ENCODE data around the gene RPL39L. TPM values are rescaled to one million over a fixed set of nuclear protein-coding genes. Genes with fewer than 3 reads are reported as not detected.

Gene RPL39L
- total and polyA plus RNA-seq, 2 of the 13 experiments (the other 11 are each of a cell fraction or from before 2014, with no cell fraction given), result not detected

DNA sequence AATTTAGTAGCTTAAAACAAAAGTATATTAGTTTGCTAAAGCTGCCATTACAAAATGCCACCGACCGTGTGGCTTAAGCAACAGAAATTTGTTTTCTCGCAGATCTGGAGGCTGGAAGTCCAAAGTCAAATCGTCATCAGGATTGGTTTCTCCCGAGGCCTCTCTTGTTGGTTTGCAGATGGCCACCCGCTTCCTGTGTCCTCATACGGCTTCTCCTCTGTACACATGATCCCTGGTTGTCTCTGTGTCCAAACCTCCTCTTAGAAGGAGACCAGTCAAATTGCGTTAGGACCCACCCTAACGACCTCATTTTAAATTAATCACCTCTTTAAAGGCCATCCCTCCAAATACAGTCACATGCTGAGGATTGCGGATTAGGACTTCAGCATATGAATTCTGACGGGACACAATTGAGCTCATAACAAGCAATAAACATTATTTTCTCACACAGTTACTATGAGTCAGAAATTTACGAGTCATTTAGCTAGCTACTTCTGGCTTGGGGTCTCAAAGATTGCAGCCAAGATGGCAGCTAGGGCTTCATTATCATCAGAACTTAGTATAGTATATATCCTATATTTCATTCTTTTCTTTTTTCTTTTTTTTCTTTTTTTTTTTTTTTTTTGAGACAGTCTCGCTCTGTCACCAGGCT is 58.4 kb downstream of the RPL39L start:
- H3K4me3 ChIP-seq (replicated peaks in 1 of 3; ENCODE audit: insufficient read depth in 1 of 3, low read depth in 2 of 3, low read length in 3 of 3), result no peak overlapping the region
- no peaks in the 10 kb centered on the region for H3K79me2 ChIP-seq (ENCODE audit: insufficient read depth, low read length)
- H3K36me3 ChIP-seq (replicated peaks in 1 of 2; ENCODE audit: control insufficient read depth in 1 of 2, insufficient read depth in 2 of 2, low read length in 2 of 2), result peaks cover 15 to 20% of the 10 kb centered on the region in 2 experiments; a peak in 4 of 5 replicates
- in situ Hi-C loops (cut with HindIII; ENCODE audit: extremely low pct_ligation_motif_present, low pct_unique_long_range_greater_than_20kb) (no loop called here), intact Hi-C loops (cut with micrococcal nuclease; ENCODE audit: unreplicated experiment) (no loop called here)
- H3K9me3 ChIP-seq (ENCODE audit: low read length), result no peaks in the 10 kb centered on the region
- DNase-seq (ENCODE audit: low spot score), result peak; percentile 62
- BruUV-seq (replicated peaks), result no TSS peak
- no peaks in the 10 kb centered on the region for H3K27me3 ChIP-seq (ENCODE audit: control insufficient read depth in 1 of 2, insufficient read depth in 2 of 2, low read length in 2 of 2)
- H3K4me2 ChIP-seq (ENCODE audit: low read depth, low read length), result peak overlapping the region; percentile 28
- H3K4me1 ChIP-seq (ENCODE audit: insufficient read depth, low read length), result peaks cover 38% of the 10 kb centered on the region
- no peaks in the 10 kb centered on the region for H4K20me1 ChIP-seq (ENCODE audit: insufficient read depth, low read length)
- peak; percentile 74 for ATAC-seq
- FAIRE-seq, result peak; percentile 64
- POLR2A ChIA-PET, result interaction anchor here (0.6 to 1.9 kb wide), 6 partner anchors 14 to 59 kb away, joined by 3 to 8 read pairs (median 5); no protein-coding TSS in a partner anchor
- 40% methylated on average over 13 of the region's 13 CpGs for WGBS (ENCODE audit: low lambda C conversion rate)
- peak overlapping the region; percentile 71 for H3K27ac ChIP-seq (ENCODE audit: extremely low read length, insufficient read depth, low read length)
- no peak overlapping the region for H2AFZ ChIP-seq (ENCODE audit: low read length)
- CTCF ChIA-PET (ENCODE audit: low intra/inter-chr PET ratio, low total read pairs), result no interaction called here
- no peak overlapping the region for H3K9ac ChIP-seq (ENCODE audit: insufficient read depth, low read depth, low read length)
- TF ChIP-seq ZBTB20 (CRISPR knock-in tag; IDR thresholded peaks at IDR 0.05; ENCODE audit: borderline replicate concordance, low read depth) (no peak), TEAD3 (CRISPR knock-in tag; optimal IDR thresholded peaks at IDR 0.05; ENCODE audit: borderline replicate concordance) (peak; percentile 28), REL (CRISPR knock-in tag; conservative IDR thresholded peaks at IDR 0.05) (no peak), RCOR2 (CRISPR knock-in tag; IDR thresholded peaks at IDR 0.05) (no peak), PHF8 (CRISPR knock-in tag; IDR thresholded peaks at IDR 0.05) (no peak), REPIN1 (CRISPR knock-in tag; IDR thresholded peaks at IDR 0.05; ENCODE audit: borderline replicate concordance, low read depth) (no peak), TBP (CRISPR knock-in tag; IDR thresholded peaks at IDR 0.05) (no peak), NFE2L2 (IDR thresholded peaks at IDR 0.05; ENCODE audit: low read length) (no peak), NFIC (IDR thresholded peaks at IDR 0.05; ENCODE audit: low read length) (0 out of 2 replicates have a peak, but pooled peaks have one; percentile 41), TAF1 (CRISPR knock-in tag; IDR thresholded peaks at IDR 0.05) (no peak), ZFYVE20 (CRISPR knock-in tag; IDR thresholded peaks at IDR 0.05; ENCODE audit: borderline replicate concordance, low read depth) (no peak), ZFP41 (CRISPR knock-in tag; IDR thresholded peaks at IDR 0.05; ENCODE audit: borderline replicate concordance) (no peak), TMF1 (CRISPR knock-in tag; IDR thresholded peaks at IDR 0.05; ENCODE audit: low read depth) (no peak)
- TF ChIP-seq, protein P1, sequence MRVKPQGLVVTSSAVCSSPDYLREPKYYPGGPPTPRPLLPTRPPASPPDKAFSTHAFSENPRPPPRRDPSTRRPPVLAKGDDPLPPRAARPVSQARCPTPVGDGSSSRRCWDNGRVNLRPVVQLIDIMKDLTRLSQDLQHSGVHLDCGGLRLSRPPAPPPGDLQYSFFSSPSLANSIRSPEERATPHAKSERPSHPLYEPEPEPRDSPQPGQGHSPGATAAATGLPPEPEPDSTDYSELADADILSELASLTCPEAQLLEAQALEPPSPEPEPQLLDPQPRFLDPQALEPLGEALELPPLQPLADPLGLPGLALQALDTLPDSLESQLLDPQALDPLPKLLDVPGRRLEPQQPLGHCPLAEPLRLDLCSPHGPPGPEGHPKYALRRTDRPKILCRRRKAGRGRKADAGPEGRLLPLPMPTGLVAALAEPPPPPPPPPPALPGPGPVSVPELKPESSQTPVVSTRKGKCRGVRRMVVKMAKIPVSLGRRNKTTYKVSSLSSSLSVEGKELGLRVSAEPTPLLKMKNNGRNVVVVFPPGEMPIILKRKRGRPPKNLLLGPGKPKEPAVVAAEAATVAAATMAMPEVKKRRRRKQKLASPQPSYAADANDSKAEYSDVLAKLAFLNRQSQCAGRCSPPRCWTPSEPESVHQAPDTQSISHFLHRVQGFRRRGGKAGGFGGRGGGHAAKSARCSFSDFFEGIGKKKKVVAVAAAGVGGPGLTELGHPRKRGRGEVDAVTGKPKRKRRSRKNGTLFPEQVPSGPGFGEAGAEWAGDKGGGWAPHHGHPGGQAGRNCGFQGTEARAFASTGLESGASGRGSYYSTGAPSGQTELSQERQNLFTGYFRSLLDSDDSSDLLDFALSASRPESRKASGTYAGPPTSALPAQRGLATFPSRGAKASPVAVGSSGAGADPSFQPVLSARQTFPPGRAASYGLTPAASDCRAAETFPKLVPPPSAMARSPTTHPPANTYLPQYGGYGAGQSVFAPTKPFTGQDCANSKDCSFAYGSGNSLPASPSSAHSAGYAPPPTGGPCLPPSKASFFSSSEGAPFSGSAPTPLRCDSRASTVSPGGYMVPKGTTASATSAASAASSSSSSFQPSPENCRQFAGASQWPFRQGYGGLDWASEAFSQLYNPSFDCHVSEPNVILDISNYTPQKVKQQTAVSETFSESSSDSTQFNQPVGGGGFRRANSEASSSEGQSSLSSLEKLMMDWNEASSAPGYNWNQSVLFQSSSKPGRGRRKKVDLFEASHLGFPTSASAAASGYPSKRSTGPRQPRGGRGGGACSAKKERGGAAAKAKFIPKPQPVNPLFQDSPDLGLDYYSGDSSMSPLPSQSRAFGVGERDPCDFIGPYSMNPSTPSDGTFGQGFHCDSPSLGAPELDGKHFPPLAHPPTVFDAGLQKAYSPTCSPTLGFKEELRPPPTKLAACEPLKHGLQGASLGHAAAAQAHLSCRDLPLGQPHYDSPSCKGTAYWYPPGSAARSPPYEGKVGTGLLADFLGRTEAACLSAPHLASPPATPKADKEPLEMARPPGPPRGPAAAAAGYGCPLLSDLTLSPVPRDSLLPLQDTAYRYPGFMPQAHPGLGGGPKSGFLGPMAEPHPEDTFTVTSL (CRISPR knock-in tag; IDR thresholded peaks at IDR 0.05; ENCODE audit: borderline replicate concordance), result peak; percentile 61; the same call in 1 of the 2 replicates
- TF ChIP-seq, protein P2, sequence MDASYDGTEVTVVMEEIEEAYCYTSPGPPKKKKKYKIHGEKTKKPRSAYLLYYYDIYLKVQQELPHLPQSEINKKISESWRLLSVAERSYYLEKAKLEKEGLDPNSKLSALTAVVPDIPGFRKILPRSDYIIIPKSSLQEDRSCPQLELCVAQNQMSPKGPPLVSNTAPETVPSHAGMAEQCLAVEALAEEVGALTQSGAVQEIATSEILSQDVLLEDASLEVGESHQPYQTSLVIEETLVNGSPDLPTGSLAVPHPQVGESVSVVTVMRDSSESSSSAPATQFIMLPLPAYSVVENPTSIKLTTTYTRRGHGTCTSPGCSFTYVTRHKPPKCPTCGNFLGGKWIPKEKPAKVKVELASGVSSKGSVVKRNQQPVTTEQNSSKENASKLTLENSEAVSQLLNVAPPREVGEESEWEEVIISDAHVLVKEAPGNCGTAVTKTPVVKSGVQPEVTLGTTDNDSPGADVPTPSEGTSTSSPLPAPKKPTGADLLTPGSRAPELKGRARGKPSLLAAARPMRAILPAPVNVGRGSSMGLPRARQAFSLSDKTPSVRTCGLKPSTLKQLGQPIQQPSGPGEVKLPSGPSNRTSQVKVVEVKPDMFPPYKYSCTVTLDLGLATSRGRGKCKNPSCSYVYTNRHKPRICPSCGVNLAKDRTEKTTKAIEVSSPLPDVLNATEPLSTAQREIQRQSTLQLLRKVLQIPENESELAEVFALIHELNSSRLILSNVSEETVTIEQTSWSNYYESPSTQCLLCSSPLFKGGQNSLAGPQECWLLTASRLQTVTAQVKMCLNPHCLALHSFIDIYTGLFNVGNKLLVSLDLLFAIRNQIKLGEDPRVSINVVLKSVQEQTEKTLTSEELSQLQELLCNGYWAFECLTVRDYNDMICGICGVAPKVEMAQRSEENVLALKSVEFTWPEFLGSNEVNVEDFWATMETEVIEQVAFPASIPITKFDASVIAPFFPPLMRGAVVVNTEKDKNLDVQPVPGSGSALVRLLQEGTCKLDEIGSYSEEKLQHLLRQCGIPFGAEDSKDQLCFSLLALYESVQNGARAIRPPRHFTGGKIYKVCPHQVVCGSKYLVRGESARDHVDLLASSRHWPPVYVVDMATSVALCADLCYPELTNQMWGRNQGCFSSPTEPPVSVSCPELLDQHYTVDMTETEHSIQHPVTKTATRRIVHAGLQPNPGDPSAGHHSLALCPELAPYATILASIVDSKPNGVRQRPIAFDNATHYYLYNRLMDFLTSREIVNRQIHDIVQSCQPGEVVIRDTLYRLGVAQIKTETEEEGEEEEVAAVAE (CRISPR knock-in tag; IDR thresholded peaks at IDR 0.05; ENCODE audit: borderline replicate concordance), result no peak

All from HepG2 (cell line).